ENCODE measurements around the gene GRID2.

- no peak for TF ChIP-seq CTCF (optimal IDR thresholded peaks at IDR 0.05 in 1 of 3, IDR thresholded peaks at IDR 0.05 in 1 of 3, conservative IDR thresholded peaks at IDR 0.05 in 1 of 3; ENCODE audit: extremely low read depth in 1 of 3, insufficient read depth in 2 of 3, low read length in 3 of 3)
- TF ChIP-seq EZH2 (IDR thresholded peaks at IDR 0.05; ENCODE audit: low read length) = no peak
Measured at GRCh38 chr4:93317057-93317456, 1013.3 kb downstream of the GRID2 start.
